Activated CD4-positive, alpha-beta T cell treated with anti-CD3 and anti-CD28 coated beads for 48 hours (primary cell): ENCODE results near the gene CRTAC1.
A peak's percentile ranks its signal among the peaks of the same experiment; 100 is the strongest.

ENCODE experiments used
- DNase-seq: peaks from one replicate; pipeline ENCODE4 v3.0.0-alpha.2; 2020

The CRTAC1 gene

DNA sequence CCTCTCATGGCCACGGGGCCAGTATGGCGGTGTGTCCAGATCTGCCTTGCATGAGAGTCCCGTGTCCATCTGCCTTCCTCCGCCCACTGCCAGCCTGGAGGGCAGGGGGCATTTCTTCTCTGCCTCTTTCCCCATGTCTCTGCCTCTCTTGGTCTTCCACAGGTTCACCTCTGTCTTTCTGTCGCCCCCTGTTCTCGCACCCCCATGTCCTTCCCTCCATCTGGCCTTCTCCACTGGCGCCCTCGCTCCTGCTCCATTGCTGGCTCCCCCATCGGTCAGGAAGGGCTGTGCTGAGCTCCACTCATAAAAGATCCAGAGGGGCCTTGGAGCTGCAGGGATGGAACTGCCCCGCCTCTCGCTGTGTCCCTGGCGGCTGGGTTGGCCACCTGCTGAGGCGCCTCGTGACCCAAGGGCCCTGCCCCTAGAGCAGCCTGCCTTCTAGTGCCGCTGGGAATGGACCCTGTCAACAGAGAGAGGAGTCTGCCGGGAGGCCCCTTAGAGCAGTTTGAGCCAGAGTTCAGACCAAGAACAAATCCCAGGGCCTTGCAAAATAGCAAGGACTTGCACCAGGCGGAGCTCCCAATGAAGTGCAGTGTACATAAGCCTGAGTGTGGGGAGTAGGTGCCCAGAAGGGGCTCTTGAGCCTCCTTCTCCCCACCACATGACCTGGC is 138.8 kb downstream of the CRTAC1 start:
- no peak for DNase-seq

DNA sequence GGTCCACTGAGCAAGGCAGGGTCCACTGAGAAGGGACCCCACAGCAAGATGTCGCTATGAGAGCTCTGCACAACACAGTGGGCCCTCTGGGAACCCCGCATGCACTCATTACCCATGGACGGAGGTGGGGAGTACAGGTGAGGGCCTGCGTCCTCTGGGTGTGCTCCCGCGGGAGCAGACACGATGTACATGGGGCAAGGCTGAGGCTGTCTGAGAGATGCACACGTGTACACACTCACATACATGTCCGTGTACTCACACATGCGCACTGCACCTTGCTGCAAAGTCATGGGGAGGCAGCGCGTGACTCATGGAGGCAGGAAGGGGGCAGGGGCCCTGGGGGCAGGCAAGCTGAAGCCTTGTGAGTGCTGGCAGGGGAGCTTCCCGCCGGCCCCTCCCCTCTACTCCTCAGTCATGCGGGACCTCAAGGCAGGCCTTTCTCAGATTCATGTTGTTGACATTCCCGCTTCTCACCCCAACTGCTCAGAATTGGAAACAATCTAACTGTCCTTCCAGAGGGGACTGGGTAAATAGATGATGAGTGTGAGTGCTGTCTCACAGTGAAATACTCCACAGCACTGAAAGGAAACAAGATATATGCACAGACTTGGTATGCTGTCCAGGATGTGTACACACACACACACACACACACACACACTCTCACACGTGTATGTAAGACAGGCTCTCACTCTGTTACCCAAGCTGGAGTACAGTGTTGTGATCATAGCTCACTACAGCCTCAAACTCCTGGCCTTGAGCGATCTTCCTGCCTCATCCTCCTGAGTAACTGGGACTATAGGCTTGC is 140.8 kb downstream of the CRTAC1 start:
- DNase-seq: peak; percentile 34

DNA sequence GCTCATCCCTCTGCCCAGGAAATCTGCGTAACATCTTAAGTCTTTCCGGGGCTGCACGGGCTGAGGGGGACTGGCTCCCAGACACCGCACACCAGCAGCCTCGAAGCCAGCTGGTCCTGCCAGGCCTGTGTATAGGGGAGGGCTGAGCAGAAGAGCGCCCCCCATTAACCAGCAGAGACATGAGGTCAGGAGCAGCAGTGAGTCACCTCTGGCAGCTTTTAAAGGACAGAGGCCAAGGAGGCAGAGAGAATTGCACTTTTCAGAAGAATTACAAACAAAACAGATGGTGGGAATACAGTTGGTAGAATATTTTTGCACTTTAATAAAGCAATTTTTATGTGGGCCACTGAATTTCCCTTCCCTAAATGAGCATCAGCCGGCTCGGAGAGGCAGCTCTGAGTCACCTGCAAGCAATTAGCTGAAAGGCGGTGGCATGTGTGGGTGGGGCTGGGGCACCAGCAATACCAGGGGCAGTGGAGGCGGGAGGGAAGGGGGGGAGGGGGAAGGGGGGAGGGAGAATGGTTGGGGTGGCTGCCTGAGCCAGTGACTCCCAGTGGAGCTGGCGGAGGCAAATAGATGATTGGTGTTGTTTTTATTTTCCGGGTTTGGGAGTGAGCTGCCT is 141.7 kb downstream of the CRTAC1 start:
- peak; percentile 21 for DNase-seq

DNA sequence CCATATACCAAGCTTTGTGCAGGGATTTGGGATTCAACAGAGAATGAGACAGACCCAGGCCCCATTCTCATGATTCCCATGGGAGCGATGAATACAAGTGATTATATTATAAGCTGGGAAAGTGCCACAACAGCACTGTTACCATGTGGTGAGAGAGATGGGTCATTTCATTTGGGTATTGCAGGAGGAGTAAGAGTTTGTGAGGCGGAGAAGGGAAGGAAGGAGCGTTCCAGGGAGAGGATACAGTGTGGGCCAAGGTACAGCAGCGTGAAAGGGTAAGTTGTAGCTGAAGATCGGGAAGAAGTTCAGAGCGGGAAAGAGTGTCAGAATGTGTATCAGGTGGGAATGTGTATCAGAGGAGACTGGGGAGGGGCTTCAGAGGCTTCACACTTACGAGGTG is 142.3 kb downstream of the CRTAC1 start:
- DNase-seq: no peak

DNA sequence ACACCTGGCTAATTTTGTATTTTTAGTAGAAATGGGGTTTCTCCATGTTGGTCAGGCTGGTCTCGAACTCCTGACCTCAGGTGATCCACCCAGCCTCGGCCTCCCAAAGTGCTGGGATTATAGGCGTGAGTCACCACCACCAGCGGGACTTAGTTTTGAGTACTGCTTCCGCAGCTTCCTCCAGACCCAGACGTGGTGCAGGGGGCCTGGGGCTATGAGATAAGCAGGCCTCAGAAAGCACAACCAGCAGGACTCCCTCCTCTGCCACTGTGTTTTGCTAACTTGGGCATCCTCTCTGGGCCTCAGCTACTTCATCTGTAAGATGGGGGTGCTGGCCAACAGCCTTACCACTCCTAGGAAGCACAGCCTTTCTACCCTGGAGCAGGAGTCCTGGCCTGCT is 143.0 kb downstream of the CRTAC1 start:
- no peak for DNase-seq

DNA sequence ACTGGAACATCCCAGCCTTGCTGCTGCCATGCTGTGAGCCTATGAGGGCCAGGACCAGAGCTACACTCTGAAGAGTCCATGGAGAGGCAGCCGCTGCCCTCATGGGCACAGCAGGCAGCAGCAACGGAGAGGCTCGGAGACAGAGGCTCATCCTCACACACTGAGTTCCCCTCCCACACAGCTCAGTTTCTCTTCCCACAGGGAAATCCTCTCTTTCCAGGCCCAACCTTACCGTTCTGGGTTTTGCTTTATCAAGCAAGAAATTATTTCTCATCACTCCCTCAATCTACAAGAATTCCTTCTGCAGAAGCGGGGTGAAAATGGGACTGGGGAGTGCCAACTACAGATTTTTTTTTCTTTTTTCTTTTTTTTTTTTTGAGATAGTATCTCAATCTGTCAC is 144.1 kb downstream of the CRTAC1 start:
- DNase-seq: no peak

DNA sequence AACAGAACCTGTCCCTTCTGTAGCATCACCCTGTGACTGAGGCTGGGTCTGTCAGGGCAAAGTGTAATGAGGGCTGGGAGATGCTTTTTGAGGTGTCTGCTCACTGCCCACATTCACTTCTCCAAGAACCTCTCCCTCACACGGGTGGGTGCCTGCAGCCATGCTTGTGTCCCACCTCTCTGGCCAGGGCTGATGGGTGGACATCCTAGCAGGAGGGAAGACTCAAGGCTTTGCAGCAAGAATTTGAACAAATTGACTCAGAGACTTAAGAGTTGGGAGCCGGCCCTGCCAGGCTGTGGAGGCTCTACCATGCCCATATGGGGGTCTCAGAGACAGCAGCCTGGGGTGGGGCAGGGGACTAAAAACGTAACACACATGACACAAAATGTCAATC is 147.3 kb downstream of the CRTAC1 start:
- DNase-seq: no peak

DNA sequence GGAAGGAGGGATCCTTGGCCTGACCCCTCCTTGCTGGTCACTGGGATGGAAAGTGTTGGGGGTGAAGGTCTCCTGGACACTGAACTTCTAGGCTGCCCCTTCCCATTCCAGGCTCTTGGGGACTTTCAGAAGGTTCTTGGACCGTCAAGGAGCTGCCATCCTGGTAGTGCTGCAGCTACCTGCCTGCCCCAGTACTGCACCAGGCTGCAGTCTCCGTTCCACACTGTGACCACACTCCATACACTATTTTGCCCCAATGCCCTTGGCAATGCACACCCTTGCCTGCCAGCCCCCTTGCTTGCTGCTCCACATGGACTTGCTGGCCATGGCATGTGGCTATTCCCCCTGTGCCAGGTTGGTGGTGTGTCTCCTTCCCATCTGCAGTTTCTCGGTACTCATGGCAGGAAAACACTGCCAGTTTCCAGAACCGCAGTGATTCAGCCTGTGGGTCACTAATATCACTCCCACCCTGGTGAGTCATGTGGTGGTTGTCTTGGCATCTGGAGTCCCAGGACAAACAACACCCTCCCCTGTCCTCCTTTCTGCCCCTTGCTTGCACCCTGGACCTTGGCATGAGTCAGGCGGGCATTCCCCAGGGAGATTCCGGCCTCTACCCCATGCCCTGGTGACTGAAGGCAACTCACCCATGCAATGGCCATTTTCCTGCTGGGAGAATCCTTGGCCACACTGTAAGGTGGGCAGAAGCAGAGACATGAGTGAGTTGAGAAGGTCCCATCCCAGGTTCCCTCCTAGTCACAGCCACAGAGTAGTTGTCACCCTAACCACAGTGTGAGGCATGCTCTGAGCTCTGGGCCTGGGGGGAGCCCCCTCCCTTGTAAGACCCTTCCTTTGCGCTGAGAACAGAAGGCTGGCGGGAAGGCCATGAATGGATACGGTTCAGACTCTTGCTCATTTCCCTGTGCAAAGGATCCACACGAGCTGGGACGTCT is 148.0 kb downstream of the CRTAC1 start:
- DNase-seq: peak; percentile 23

DNA sequence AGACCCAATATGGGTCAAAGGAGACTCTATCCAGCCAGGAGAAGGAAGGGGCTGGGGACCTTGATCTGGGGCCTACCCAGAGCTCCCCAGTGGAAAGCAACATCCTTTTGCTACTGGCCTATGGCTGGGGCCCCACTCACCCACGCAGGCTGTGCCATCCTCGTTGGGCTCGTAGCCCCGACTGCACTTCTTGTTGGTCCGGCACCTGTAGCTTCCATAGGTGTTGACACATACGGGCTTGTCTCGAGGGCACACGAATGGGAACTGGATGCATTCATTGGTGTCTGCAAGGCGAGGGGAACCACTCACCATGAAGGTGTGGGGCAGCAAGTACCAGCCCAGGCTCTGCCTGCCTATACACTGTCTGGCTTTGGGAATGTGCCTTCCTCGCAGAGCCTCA is 150.3 kb downstream of the CRTAC1 start:
- DNase-seq: no peak

DNA sequence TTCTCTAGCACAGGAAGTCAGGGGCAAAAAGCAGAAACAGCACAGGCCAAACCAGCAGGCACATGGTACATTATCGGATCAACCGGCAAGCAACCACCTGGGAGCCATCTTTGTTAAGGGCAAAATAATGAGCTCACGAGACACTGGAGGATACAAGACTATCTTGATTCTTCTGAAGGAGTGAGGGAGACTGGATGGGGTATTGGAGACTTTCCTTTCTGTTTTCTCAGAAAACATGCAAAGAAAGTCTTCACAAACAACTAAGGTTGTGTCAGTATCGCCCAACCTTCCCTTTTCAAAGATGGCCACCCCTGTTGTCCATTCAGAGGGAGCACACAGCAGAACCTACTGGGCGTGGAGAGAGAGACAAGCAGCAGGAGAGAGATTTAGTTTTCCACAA is 151.2 kb downstream of the CRTAC1 start:
- no peak for DNase-seq

DNA sequence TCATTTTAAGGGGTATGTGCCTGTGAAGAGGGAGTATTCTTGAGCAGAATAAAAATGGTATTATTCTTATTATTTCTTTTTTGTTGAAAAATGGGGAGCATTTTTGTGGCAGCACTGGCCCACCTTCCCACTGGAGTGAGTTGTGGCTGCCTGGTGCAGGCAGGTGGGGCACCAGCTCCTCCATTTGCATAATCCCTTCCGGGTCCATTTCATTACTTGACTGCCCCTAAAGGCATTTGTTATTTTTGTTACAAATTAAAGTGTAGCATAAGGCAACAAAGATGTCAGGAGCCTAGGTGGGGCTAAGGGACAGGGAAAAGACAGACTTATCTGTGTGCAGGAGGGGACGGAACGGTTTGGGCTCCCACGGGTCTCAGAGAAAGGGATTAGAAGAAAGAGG is 154.0 kb downstream of the CRTAC1 start:
- DNase-seq: no peak

DNA sequence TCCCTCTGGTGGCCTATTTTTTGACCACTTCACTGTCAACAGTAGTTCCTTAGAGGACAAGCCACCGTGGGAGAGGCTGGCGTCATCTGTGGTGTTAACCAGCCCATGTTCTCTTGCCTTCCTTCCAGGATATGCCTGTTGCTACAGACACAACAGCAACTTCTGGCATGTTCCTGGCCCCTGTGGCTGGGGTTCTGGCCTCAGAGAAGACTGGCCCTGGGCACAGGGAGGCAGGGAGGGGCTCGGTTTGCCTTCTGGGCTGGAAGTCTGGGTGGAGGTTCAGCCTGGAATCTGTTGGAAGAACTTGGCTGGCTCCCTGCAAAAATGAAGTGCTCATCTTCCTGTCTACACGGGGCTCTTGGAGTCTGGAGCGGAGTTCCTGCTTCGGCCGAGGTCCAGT is 155.0 kb downstream of the CRTAC1 start:
- DNase-seq: no peak

DNA sequence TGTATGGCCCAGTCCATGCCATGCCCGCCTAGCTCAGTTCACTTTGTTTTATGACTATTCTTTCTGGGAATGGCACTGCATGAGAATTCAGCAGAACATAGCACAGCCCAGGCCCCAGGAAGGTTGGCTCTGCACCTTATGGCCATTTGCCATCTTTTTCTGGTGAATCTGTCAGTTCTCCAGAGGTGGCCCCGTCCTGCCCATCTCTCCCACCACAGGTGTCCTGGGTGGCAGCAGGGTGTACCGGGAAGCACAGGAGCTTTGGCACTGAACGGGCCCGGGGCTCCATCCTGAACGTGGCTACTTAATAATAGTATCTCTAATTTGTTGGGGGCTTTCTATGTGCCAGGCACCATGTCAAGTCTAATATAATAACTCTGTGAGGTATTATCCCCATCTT is 156.1 kb downstream of the CRTAC1 start:
- DNase-seq: no peak

DNA sequence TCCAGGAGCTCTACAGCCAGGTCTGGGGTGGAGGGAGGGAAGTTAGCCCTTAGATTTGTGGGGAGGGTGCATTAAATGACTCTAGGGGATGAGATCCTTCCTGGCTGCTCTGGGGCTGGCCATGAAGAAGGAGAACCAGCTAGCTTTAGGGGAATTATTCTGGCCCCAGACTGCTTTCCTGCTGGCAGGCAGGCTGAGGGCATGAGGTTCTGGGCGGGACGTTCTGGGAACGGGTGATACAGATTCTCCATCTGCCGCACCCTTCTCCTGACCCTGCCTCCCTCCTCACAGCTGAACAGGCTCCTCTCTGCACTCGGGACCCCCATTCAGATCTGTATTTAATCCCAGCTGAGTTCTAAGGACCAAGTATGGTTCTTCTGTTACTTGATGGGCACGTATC is 156.9 kb downstream of the CRTAC1 start:
- DNase-seq: no peak

DNA sequence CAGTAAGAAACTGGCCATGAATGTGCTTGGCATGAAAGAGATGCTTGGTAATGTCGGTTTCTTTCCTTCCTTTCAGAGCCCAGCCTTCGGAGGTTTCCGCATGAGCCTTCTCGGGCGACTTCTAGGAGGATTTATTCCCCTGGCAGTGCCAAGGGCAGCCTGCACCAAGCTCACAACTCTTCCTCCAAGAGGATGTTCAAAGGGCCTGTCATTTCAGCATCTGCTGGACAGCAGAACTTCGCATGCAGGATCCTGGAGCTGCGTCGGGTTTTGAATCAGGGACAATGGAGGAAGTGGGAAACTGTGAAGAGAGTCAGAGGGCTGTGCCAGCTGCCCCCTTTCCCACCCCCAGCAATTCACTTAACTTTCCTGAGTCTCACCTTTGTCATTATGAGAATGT is 159.4 kb downstream of the CRTAC1 start:
- no peak for DNase-seq

DNA sequence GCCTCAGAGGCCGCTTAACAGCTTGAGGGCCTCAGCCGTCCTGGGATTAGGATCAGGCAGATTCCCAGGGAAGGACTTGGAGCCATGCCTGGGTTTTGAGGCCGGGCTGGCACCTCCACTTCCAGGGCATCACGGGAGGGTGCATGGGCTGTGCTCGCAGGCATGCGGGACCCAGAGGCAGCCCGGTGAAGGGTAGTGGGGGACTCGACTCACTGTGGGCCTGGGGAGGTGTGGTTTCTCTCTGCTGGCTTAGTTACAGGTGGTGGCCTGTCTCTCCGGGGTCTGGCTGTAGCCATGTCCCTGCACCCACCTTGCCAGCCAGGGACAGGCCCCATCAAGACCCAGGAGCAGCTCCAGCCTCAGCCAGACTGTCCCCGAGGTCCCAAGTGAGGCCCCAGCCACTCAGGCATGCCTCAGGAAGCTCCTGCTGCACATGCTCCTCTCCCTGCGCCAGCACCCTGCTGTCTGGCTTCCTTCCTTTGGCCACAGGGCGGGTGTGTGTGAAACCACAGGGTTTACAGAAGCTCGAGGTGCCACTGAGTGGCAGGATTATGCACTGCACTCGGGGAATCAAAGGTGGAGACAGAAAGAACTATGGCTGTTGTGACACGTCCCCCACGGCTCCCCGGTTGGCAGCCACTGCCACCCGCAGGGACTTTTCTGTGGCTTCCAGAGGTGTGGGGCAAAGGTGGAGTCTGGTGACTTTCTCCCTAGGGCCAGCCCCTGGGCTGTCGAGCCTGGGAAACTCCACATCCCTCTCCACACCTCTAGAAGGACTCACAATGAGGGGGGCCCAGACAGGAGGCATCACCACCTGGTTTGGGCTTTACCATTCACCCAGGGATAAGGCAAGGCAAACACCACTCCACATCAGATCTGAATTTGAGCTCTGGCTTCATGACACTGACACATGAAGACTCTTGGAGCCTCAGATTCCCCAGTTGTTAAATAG is 161.1 kb downstream of the CRTAC1 start:
- peak; percentile 90 for DNase-seq

DNA sequence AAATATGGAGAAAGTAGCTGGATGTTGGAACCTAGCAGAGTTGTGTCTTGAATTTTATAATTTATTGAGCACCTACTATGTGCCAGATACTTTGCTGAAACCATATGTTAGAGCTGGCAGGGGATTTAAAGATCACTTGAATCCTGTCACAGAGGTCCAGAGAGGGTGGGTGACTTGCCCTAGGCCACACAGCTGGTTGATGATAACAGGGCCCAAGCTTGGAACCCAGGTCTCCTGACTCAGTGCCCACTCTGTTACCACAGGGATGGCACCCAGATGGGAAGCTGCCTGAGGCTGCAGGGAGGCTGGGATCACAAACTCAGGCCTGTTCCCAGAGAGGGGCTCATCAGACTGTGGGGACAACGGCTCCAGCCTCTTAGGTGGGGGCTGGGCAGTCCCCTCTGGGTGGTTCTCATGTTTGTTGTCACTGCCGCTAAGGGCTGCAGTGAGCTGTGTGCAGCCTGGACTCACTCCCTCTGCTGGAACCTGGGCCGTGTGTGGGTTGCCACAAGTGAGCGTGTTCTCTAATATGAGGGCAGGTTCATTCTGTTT is 162.2 kb downstream of the CRTAC1 start:
- no peak for DNase-seq

DNA sequence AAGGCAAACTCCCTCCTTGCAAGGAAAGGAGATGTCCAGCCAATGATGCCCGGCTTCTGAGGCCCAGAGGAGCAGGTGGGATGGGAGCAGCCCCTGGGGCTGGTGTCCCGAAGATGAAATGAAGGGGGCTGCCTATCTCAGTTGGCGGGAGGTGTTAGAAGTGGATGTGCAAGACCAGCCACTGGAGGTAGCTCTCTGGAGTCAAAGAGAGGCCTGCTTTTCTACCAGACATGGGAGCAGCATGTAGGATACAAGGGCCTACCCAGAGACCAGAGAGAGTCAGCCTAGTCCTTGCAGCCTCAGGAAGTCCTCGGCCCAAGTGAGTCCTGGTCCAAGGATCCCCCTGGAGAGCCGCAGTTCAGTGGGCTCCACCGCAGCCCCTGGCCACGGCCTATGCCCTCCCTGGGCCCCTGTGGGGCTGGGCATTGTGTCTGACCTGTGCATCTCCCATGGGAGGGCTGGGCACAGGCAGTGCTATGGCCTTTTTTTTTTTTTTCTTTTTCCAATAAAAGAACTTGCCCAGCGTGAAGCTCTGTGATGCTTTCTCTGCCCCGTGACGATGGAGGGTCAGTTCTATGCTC is 163.1 kb downstream of the CRTAC1 start:
- DNase-seq: no peak

DNA sequence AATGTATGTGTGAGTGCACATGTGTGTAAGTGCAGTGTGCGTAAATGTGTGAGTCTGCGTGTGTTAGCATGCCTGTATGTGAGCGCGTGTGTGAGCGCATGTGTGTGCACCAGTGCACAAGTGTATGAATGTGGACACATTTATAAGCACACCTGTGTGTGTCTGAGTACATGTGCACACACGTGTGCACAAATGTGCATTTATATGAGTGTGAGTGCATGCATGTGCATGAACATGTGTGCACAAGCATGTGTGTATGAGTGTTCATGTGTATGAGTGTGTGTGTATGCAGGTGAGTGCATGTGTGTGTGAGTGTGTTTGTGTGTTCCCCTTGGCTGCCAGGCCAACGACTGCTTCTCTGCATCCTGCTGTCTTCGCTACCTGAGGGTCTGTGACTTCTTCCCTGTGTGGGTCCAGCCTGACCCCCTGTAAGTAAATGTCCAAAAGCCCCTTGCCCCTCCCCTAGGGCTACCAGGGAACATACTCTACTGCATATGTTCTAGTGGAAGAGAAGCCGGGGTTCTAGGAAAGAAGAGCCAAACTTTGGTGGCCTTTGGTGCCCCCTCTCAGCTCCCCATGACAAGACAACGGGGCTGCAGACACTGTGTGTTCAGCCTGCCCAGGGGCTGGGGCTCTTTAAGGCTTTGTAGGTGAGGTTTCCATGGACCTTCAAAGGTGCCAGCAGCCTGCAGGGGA is 163.7 kb downstream of the CRTAC1 start:
- DNase-seq: no peak

DNA sequence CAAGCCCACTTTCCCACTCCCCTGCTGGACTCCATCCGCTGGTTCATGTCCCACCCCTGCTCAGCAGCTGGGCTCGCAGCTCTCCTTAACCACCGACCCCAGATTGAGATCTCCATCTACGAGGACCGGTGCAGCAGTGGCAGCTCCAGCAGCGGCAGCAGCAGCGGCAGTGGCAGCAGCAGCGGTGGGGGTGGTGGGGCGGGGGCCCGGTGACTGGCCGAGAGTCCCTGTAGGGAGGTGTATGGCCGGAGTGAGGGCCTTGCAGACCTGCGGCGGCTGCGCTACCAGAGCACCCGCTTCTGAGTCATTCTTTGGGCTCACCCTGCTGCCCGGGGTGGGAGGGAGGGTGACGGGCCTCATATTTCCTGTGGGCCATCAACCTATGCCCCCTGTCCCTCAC is 164.9 kb downstream of the CRTAC1 start:
- no peak for DNase-seq

DNA sequence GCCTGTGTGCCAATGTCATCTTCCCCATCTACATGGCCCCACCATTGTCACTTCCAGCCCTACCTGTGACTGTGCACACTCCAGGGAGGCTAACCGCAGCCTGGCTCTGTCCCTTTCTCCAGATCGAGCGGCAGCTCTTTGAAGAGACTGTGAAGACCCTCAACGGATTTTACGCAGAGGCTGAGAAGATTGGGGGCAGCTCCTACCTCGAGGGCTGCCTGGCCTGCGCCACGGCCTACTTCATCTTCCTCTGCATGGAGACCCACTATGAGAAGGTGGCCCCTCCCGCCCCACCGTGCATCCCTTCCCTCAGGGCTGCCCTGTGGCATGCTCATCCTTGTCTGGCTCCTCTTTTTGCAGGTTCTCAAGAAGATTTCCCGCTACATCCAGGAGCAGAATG is 166.6 kb downstream of the CRTAC1 start:
- no peak for DNase-seq
